Activated CD4-positive, alpha-beta T cell treated with anti-CD3 and anti-CD28 coated beads for 36 hours (primary cell): ENCODE data around the gene NSFL1C. TPM values are rescaled to one million over a fixed set of nuclear protein-coding genes. Genes with fewer than 3 reads are reported as not detected.
A peak's percentile ranks its signal among the peaks of the same experiment; 100 is the strongest.

Experiments used
- ATAC-seq: fragments of 200-7000 bp; cut with Tn5 transposase; one replicate; pipeline ENCODE4 v1.10.0; 2021; ENCODE audit warnings: mild to moderate bottlenecking, moderate library complexity
- CTCF ChIA-PET: fragments of 350-600 bp; sonication (Branson Sonifier 250); formaldehyde crosslinking; loops from one replicate; lab custom pipeline; 2021; ENCODE audit warnings: antibody characterized with exemption; lab: Charles Lee
- POLR2A ChIA-PET: fragments of 350-600 bp; sonication (Branson Sonifier 250); formaldehyde crosslinking; loops from one replicate; lab custom pipeline; 2021; ENCODE audit warnings: antibody characterized with exemption, inconsistent platforms; lab: Charles Lee
- DNase-seq: peaks from one replicate; pipeline ENCODE4 v3.0.0-alpha.2; 2020
- H3K27ac Mint-ChIP-seq: one replicate; pipeline ENCODE4 v1.8.0; 2021; ENCODE audit warnings: mixed read lengths
- H3K27me3 Mint-ChIP-seq: one replicate; pipeline ENCODE4 v1.8.0; 2021; ENCODE audit warnings: mixed read lengths
- H3K36me3 Mint-ChIP-seq: one replicate; pipeline ENCODE4 v1.8.0; 2021; ENCODE audit warnings: low read depth, mixed read lengths
- H3K4me1 Mint-ChIP-seq: one replicate; pipeline ENCODE4 v1.8.0; 2021; ENCODE audit warnings: mixed read lengths
- H3K4me3 Mint-ChIP-seq: one replicate; pipeline ENCODE4 v1.8.0; 2021; ENCODE audit warnings: mild to moderate bottlenecking, moderate library complexity, mixed read lengths
- H3K9me3 Mint-ChIP-seq: one replicate; pipeline ENCODE4 v1.8.0; 2021; ENCODE audit warnings: low read depth, mixed read lengths
- intact Hi-C, 2 experiments: fragments of 100-400 bp; cut with DNase I in 1 of 2; cut with micrococcal nuclease in 1 of 2; formaldehyde crosslinking; loops; one replicate each; pipeline versions ENCODE4 v1.14.2 to v1.15.1; 2022 to 2024; cut with DNase I, micrococcal nuclease
- total RNA-seq, 2 experiments: library from RNA; stranded (reverse); gene quantifications; one replicate each; pipeline ENCODE4 v1.2.3, GENCODE V29; 2021

NSFL1C gene
- total RNA-seq, 2 experiments from 2014 or later, result 71.3 to 78.1 TPM

DNA sequence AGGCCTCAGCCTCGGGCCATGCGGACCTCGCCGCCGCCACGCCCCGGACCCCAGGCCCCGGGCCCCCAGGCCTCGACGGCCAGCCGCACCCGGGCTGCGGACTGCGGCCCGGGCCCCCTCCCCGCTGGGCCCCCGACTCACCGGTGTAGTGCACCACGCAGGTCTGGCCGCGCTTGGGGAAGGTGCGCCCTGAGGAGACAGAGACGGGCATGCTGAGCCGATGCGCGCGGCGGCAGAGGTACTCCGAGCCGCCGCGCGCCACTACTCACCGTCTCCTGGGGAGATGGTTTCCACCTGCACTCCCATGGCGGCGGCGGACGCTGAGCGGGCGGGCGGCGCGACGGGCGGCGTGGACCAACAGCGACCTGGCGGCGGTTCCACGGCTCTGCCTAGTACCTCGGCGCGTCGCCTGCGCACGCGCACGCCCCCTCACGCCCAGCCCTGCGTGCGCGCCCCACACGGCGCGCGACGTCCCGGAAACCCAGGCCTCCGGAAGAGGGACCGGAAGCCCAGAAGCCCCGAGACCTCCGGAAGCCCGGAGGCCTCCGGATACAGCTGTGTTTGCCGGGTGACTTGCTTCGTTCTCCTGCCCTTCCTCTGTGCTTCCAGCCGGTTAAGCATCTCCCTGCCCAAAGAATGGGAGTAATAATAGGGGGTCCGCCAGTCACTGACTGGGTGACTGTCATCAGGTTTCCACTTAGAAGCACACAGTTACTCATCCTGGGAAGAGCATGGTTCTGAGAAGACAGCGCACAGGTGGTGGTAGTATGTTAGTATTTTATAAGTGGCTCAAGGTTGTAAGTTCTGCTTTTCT lies 73.7 kb downstream of the NSFL1C start, which contains the start of gene FKBP1A:
FKBP1A (minus strand) TSS at position 362 of the 814 bp plus-strand sequence; CDS start at position 306, 56 bp downstream.
- Mint-ChIP-seq H3K4me3 (peak within 1 kb of the TSS; percentile 93), H3K27ac (peak within 1 kb of the TSS; percentile 94), H3K4me1 (peaks cover 56% of the 10 kb centered on the region), H3K27me3 (no peaks in the 10 kb centered on the region), H3K9me3 (no peaks in the 10 kb centered on the region), H3K36me3 (peaks cover 30% of the 10 kb centered on the region)
- peak; percentile 82 for ATAC-seq
- POLR2A ChIA-PET, result interaction anchor here (0.6 to 3.0 kb wide), 4 partner anchors 16 to 301 kb away, joined by 3 to 15 read pairs (median 6); no protein-coding TSS in a partner anchor
- intact Hi-C loops, result loop anchor here (1.0 to 5.0 kb wide), 14 partner anchors 16 to 1012 kb away; partner anchors contain the start of genes NSFL1C (in 2 of the 2), PSMF1 (in 2 of the 2), RAD21L1 (in 2 of the 2) and FAM110A (in 1 of the 2)
- CTCF ChIA-PET, result interaction anchor here (0.6 to 2.3 kb wide), 6 partner anchors 10 to 92 kb away, joined by 3 to 11 read pairs (median 4); partner anchors contain the start of gene NSFL1C
- peak; percentile 95 for DNase-seq

GRCh38 chr20:1392443-1392692 lies 74.3 kb downstream of the NSFL1C start:
- no peaks in the 10 kb centered on the region for H3K9me3 Mint-ChIP-seq
- no peaks in the 10 kb centered on the region for H3K27me3 Mint-ChIP-seq
- ChIA-PET POLR2A (interaction anchor here (1.7 to 3.0 kb wide), 2 partner anchors 15 to 67 kb away, joined by 7 to 15 read pairs; no protein-coding TSS in a partner anchor), CTCF (interaction anchor here (0.6 to 2.3 kb wide), 8 partner anchors 10 to 93 kb away, joined by 3 to 11 read pairs (median 4); no protein-coding TSS in a partner anchor)
- peaks cover 32% of the 10 kb centered on the region for H3K36me3 Mint-ChIP-seq
- peaks cover 60% of the 10 kb centered on the region for H3K4me1 Mint-ChIP-seq
- DNase-seq (no peak), ATAC-seq (peak; percentile 7)
- intact Hi-C loops, result loop anchor here (2.0 to 5.0 kb wide), 5 partner anchors 32 to 1012 kb away; partner anchors contain the start of genes FAM110A (in 1 of the 2), RAD21L1 (in 1 of the 2) and TRIB3 (in 1 of the 2)
- H3K27ac Mint-ChIP-seq, result peak overlapping the region; percentile 89
- H3K4me3 Mint-ChIP-seq, result peak overlapping the region; percentile 93

Other genes with a start within 250 kb of the NSFL1C start
- under 1 TPM in 1 of 2 experiments, not detected in 1; 0.32 TPM for gene RAD21L1, start 240.8 kb downstream of the NSFL1C start, total RNA-seq
- 1 to 10 TPM; 2.5 to 2.9 TPM for gene SNPH, start 200.6 kb downstream of the NSFL1C start, total RNA-seq
- 1 to 10 TPM; 2.8 to 3.2 TPM for gene SDCBP2, start 137.7 kb downstream of the NSFL1C start, total RNA-seq
- gene FKBP1A, start 73.8 kb downstream of the NSFL1C start, total RNA-seq, result 100 to 1,000 TPM; 265 to 316 TPM
- not detected for gene SIRPB2, start 24.6 kb upstream of the NSFL1C start, total RNA-seq
- not detected for gene SIRPD, start 90.9 kb upstream of the NSFL1C start, total RNA-seq
- 1 to 10 TPM; 1.0 to 2.1 TPM for gene SIRPB1, start 153.2 kb upstream of the NSFL1C start, total RNA-seq
- gene SIRPG, start 190.9 kb upstream of the NSFL1C start, total RNA-seq, result 10 to 100 TPM; 34.3 to 48.7 TPM